DND-41 (cell line): ENCODE measurements around the gene SCAPER.
A peak's percentile ranks its signal among the peaks of the same experiment; 100 is the strongest.

ENCODE experiments used
- ATAC-seq: fragments of 200-7000 bp; cut with Tn5 transposase; 3 replicates; pipeline ENCODE4 v1.9.1; 2021; ENCODE audit warnings: low read depth; ENCODE audit not compliant: insufficient read depth
- DNase-seq: peaks from one replicate; pipeline ENCODE4 v3.0.0-alpha.2; 2020
- H2AFZ ChIP-seq: 2 replicates; pipeline ENCODE4 v1.6.0; 2012; ENCODE audit warnings: low read depth, low read length
- H3K27ac ChIP-seq: 2 replicates; pipeline ENCODE4 v1.5.1; 2012; ENCODE audit warnings: low read length, inconsistent platforms
- H3K27me3 ChIP-seq: fragments of 200-600 bp; sonication (generic); 2 replicates; pipeline ENCODE4 v1.6.0; 2012; ENCODE audit warnings: low read length, mild to moderate bottlenecking, inconsistent platforms; ENCODE audit not compliant: insufficient read depth, poor library complexity
- H3K36me3 ChIP-seq: 2 replicates; pipeline ENCODE4 v1.5.1; 2012; ENCODE audit warnings: low read length, inconsistent platforms; ENCODE audit not compliant: insufficient read depth
- H3K4me1 ChIP-seq: 2 replicates; pipeline ENCODE4 v1.5.1; 2012; ENCODE audit warnings: mild to moderate bottlenecking, low read length; ENCODE audit not compliant: insufficient read depth
- H3K4me2 ChIP-seq: 2 replicates; pipeline ENCODE4 v1.6.0; 2012; ENCODE audit warnings: mild to moderate bottlenecking, moderate library complexity, low read length, inconsistent platforms; ENCODE audit not compliant: insufficient read depth
- H3K4me3 ChIP-seq, 2 experiments: fragments of 200-600 bp in 1 of 2; shearing (Covaris generic) in 1 of 2; 2 replicates each; pipeline ENCODE4 v1.5.1; 2012 to 2016; ENCODE audit warnings: inconsistent platforms in 2 of 2, low read length in 2 of 2, mild to moderate bottlenecking in 2 of 2, low read depth in 1 of 2, moderate library complexity in 1 of 2
- H3K79me2 ChIP-seq: 2 replicates; pipeline ENCODE4 v1.6.0; 2012; ENCODE audit warnings: low read length, inconsistent platforms; ENCODE audit not compliant: insufficient read depth
- H3K9ac ChIP-seq: 2 replicates; pipeline ENCODE4 v1.6.0; 2012; ENCODE audit warnings: low read depth, mild to moderate bottlenecking, inconsistent platforms, low read length, moderate library complexity
- H3K9me3 ChIP-seq: 2 replicates; pipeline ENCODE4 v1.5.1; 2012; ENCODE audit warnings: low read length, moderate library complexity, mild to moderate bottlenecking, inconsistent platforms; ENCODE audit not compliant: insufficient read depth, severe bottlenecking
- H4K20me1 ChIP-seq: 2 replicates; pipeline ENCODE4 v1.6.0; 2012; ENCODE audit warnings: low read length; ENCODE audit not compliant: insufficient read depth
- CTCF ChIP-seq: IDR thresholded peaks from 2 replicates; pipeline ENCODE4 v1.5.1; 2012; ENCODE audit warnings: borderline replicate concordance, low read length, moderate library complexity, mild to moderate bottlenecking; ENCODE audit not compliant: poor library complexity, severe bottlenecking; ENCODE audit errors: extremely low read depth
- EZH2 ChIP-seq: IDR thresholded peaks from 3 replicates; pipeline ENCODE4 v1.6.1; 2012; ENCODE audit warnings: borderline replicate concordance, low read depth, mild to moderate bottlenecking, moderate library complexity, low read length, inconsistent platforms; ENCODE audit not compliant: severe bottlenecking

Gene SCAPER

GRCh38 chr15:76330080-76330680 lies 575.0 kb downstream of the SCAPER start:
- no peaks in the 10 kb centered on the region for H3K4me1 ChIP-seq
- TF ChIP-seq EZH2 (no peak), CTCF (peak; percentile 43)
- no peaks in the 10 kb centered on the region for H3K79me2 ChIP-seq
- no peak overlapping the region for H3K27ac ChIP-seq
- no peak overlapping the region for H3K9ac ChIP-seq
- no peaks in the 10 kb centered on the region for H4K20me1 ChIP-seq
- H3K27me3 ChIP-seq, result no peaks in the 10 kb centered on the region
- no peaks in the 10 kb centered on the region for H3K9me3 ChIP-seq
- no peak overlapping the region for H2AFZ ChIP-seq
- H3K4me3 ChIP-seq, result no peak overlapping the region
- no peak overlapping the region for H3K4me2 ChIP-seq
- no peak for DNase-seq
- no peak for ATAC-seq
- no peaks in the 10 kb centered on the region for H3K36me3 ChIP-seq

- no peak overlapping the region for H3K4me2 ChIP-seq
- no peaks in the 10 kb centered on the region for H4K20me1 ChIP-seq
- no peaks in the 10 kb centered on the region for H3K4me1 ChIP-seq
- H3K9ac ChIP-seq, result no peak overlapping the region
- DNase-seq, result no peak
- no peaks in the 10 kb centered on the region for H3K36me3 ChIP-seq
- no peak for ATAC-seq
- H3K27ac ChIP-seq, result no peak overlapping the region
- H3K79me2 ChIP-seq, result no peaks in the 10 kb centered on the region
- H3K27me3 ChIP-seq, result peaks cover 3% of the 10 kb centered on the region
- no peak overlapping the region for H2AFZ ChIP-seq
- H3K4me3 ChIP-seq, result no peak overlapping the region
- TF ChIP-seq CTCF, result no peak
- no peak for TF ChIP-seq EZH2
- no peaks in the 10 kb centered on the region for H3K9me3 ChIP-seq
Observed at GRCh38 chr15:76328958-76329357, 576.2 kb downstream of the SCAPER start.

DNA sequence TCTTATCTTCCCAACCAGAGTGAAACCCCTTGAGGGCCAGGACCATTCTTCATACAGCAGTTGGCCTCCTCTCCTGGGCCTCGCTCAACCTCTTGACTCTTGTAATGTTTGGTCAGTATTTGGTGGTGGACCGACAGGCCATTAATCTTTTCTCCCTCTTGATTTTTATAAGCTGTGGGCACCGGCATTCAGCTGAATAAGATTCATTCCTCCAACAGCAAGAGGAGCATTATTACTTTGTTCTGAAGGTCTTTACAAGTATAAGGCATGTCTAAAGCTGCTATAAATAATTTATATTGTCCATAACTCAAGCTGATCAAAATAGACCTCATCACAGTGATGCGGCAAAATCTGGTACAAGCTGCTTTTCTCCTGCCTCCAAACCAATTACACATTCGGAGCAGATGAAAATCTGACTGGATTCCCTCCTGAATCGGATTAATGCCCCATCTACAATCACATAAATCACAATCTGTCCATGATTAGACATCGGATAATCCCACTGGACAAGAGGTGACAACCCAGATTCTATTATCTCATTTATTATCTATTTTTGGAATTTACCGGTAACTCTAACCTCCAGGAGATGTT lies 576.9 kb downstream of the SCAPER start:
- no peaks in the 10 kb centered on the region for H3K4me1 ChIP-seq
- H3K27ac ChIP-seq, result no peak overlapping the region
- TF ChIP-seq EZH2 (no peak), CTCF (no peak)
- H3K36me3 ChIP-seq, result no peaks in the 10 kb centered on the region
- DNase-seq, result no peak
- no peak overlapping the region for H3K9ac ChIP-seq
- ATAC-seq, result no peak
- H3K4me2 ChIP-seq, result no peak overlapping the region
- no peaks in the 10 kb centered on the region for H3K9me3 ChIP-seq
- no peak overlapping the region for H2AFZ ChIP-seq
- H4K20me1 ChIP-seq, result no peaks in the 10 kb centered on the region
- no peak overlapping the region for H3K4me3 ChIP-seq
- peaks cover 3% of the 10 kb centered on the region for H3K27me3 ChIP-seq
- no peaks in the 10 kb centered on the region for H3K79me2 ChIP-seq
